ENCODE measurements around the gene ZFYVE21. TPM values are rescaled to one million over a fixed set of nuclear protein-coding genes. Genes with fewer than 3 reads are reported as not detected.

The ZFYVE21 gene
- total RNA-seq, 2 donors from 2014 or later: 43.7 to 71.6 TPM

DNA sequence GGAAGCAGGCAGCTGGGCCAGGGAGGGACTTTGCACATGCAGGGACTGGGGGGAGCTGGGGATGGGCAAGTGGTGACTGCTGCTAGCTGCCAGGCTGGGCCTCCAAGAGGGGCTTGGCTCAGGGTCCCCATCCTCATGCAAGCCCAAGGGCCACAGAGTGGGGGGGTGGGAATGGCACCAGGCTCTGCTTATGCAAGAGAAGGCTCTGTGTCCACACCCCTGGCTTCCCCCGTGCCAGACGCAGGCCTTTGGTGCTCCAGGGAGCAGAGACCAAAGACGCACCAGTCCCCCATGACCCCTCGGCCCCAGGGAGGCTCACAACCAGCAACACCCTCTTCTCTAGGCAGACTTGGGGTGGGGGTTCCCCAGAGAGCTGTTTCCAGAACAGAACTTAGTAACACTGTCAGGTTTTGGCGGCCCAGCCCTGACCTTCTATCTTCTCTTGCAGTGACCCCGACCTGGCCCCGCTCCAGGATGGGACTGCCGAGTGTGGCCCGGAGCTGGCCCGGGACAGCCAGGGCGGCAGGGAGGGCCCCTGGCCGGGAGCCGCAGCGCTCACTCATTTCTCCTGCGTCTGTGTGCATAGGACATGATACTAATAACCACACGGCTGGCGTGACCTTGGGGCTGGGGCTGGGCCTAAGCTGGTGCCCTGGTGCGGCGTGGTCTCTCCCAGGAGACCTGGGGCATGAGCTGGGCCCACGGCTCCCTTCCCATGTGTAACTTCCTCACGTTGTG, 14.7 kb upstream of the ZFYVE21 start:
- Histone ChIP-seq H3K27me3 (no peaks in the 10 kb centered on the region), H3K4me1 (peaks cover 0 to 72% of the 10 kb centered on the region in 2 donors), H3K4me3 (no peak overlapping the region), H3K9me3 (no peaks in the 10 kb centered on the region), H3K36me3 (peaks cover 65% of the 10 kb centered on the region), H3K27ac (peak overlapping the region in 1 of 2 donors; percentile 26)
- no peak for DNase-seq (ENCODE audit: low spot score)
- TF ChIP-seq CTCF (IDR thresholded peaks at IDR 0.05): no peak

DNA sequence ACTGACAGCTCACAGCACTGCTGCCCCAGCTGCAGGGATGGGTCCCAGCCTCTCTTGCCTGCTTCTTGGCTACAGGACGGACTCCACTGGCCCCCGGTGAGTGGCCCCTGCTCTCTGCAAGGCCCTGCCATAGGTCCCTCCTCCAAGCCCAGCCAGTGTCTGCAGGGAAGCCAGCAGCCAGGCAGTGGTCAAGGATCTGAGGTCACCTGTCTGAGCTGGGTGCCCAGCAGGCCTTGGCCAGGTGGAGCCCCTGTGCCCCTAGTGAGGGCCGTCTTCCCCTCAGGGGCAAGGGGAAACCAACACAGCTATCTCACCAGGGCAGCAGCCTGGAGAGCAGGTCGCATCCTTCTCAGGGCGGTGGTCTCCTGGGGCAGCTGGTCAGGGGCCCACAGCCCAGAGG, 13.5 kb upstream of the ZFYVE21 start:
- H3K9me3 ChIP-seq: no peaks in the 10 kb centered on the region
- peaks cover 0 to 64% of the 10 kb centered on the region in 2 donors for H3K4me1 ChIP-seq
- H3K36me3 ChIP-seq: peaks cover 65% of the 10 kb centered on the region
- no peak for TF ChIP-seq CTCF (IDR thresholded peaks at IDR 0.05)
- no peak for DNase-seq (ENCODE audit: low spot score)
- no peaks in the 10 kb centered on the region for H3K27me3 ChIP-seq
- no peak overlapping the region for H3K4me3 ChIP-seq
- H3K27ac ChIP-seq: no peak overlapping the region

- Histone ChIP-seq H3K4me3 (no peak overlapping the region), H3K27me3 (no peaks in the 10 kb centered on the region), H3K27ac (no peak overlapping the region), H3K4me1 (peaks cover 0 to 58% of the 10 kb centered on the region in 2 donors), H3K9me3 (no peaks in the 10 kb centered on the region), H3K36me3 (peaks cover 63% of the 10 kb centered on the region)
- TF ChIP-seq CTCF (IDR thresholded peaks at IDR 0.05): no peak
- no peak for DNase-seq (ENCODE audit: low spot score)
Measured at GRCh38 chr14:103702497-103703432, 12.8 kb upstream of the ZFYVE21 start.

GRCh38 chr14:103703433-103704385, 11.9 kb upstream of the ZFYVE21 start:
- Histone ChIP-seq H3K36me3 (peaks cover 53% of the 10 kb centered on the region), H3K4me3 (no peak overlapping the region), H3K4me1 (peaks cover 0 to 58% of the 10 kb centered on the region in 2 donors), H3K9me3 (no peaks in the 10 kb centered on the region), H3K27me3 (no peaks in the 10 kb centered on the region), H3K27ac (no peak overlapping the region)
- no peak for DNase-seq (ENCODE audit: low spot score)
- no peak for TF ChIP-seq CTCF (IDR thresholded peaks at IDR 0.05)

- no peak for DNase-seq (ENCODE audit: low spot score)
- no peaks in the 10 kb centered on the region for H3K27me3 ChIP-seq
- peak overlapping the region; percentile 29 to 39 for H3K27ac ChIP-seq
- no peak overlapping the region for H3K4me3 ChIP-seq
- H3K9me3 ChIP-seq: no peaks in the 10 kb centered on the region
- H3K4me1 ChIP-seq: peaks cover 0 to 54% of the 10 kb centered on the region in 2 donors
- H3K36me3 ChIP-seq: peaks cover 44% of the 10 kb centered on the region
- no peak for TF ChIP-seq CTCF (IDR thresholded peaks at IDR 0.05)
Measured at GRCh38 chr14:103704708-103705107, 10.9 kb upstream of the ZFYVE21 start.
